DMS53 treated with DMSO at 0.1 percent for 48 hours (cell line): ENCODE measurements around the gene MSI2.
A peak's percentile ranks its signal among the peaks of the same experiment; 100 is the strongest.

Experiments used
- DNase-seq: peaks from one replicate; lab custom pipeline; 2025; ENCODE audit not compliant: unreplicated experiment; lab: John Stamatoyannopoulos, UW

MSI2 gene

DNA sequence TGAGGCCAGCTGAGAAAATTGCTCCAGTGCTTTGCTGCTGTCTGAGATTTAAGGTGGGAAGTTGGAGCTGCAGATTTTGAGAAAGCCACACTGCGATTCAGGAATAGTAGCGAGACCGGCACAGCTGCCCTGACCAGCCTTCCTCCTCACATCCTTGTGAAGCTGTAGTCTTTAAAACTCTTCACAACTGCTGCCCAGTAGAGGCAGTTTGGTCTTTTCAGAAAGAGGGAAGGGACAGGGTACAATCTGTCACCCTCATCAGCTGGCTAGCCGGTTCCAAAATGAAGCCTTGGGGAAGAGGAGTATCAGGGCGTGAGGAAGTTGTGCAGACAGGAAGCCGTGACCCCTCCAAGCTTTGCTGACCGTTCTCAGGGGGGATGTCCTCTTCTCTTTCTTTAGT, 195.3 kb downstream of the MSI2 start:
- no peak for DNase-seq

DNA sequence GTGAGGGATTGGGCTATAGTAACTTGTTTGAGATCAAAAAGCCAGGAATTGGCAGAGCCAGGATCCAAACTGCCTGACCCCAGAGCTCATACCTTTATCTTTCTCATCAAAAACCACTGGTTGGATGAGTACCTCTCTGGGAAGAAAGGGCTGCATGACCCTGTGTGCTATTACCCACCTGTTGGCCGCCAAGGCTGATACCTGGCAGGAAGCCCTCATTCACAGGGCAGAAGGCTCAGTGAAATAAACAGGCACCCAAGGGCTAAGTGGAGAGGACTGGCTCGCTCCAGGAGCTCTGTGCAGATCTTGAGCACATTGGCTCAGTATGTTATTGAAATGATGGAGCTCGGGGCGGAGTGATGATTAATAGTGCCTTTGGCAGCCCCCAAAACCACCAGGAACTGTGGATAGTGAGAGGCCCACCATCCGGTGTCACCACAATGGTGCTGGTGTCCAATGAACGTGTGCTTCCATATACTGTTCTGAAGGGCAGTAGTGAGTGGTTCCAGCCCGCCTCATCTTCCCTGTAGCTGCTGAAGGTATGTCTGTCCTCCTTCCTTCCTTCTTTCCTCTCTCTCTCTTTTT, 197.6 kb downstream of the MSI2 start:
- no peak for DNase-seq

DNA sequence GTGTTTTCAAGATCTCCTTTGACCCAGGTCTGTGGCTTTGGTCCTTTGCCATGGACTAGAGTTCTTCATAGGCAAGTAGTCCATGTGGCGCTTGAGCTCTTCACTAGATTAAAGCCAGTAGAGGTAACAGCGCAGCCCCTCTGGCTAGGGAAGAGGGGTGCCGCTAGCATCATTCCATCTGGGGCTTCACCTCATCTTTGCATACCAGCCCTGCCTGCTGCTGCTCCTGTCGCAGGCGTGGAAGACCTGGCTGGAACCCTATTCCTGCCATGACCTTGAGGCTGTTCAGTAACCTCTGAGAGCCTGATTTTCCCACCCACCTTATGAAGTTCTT, 198.4 kb downstream of the MSI2 start:
- DNase-seq = no peak

DNA sequence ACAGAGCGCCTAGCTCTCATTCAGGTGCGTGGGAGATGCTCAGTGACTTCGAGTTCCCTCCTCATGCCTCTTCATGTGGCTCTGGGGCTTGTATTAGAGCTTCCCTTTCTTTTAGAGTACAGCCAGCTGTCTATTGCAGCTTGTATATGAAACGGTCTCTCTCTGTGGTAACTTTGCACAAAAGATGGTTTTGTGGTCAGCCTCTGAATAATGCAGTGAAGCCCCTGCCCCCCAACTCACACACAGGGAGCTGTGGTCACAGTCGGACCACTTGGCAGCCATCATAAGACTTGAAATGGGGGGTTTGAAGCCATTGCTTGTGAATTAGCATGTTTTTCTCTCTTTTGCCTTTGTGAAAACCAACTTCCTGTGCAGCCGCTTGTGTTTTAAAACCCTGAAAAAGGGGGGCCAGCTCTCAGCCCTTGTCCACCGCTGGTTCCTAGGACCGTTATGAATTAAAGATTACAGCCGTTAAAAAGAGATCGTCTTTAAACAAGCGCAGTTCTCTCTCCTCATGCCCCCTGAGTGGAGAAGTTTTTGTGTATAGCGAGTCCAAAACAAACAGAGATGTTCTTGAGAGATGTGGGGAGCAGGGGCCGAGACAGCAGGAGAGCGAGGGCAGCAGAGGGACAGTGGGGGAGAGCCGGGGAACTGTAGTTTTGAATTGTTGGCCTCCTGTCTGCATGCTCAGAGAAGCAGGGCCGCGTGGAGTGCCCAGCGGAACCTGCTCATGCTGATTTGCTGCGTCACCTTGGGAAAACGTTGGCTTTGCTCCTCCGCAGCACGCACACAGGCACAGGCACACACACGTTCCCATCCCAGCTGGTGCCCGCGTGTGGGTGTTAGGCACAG, 199.0 kb downstream of the MSI2 start:
- DNase-seq = no peak

DNA sequence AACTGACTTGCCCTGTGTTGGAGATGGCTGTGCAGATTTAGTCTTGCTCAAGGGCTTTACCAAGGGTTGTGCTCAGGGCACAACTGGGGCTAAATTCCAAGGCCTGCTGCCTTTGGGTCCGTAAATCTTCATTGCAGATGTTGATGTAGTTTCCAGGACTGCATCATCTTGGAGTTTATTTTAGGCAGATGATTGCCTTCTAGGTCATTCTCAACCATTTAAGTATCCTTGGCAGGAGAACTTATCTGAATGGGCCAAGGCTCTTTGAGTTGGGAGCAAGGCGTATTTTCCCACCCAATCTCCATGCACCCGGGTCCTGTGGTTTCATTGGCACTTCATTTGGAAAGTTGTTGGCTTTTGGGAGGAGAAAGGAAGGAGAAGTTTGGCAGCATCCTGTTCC, 200.3 kb downstream of the MSI2 start:
- DNase-seq = no peak

DNA sequence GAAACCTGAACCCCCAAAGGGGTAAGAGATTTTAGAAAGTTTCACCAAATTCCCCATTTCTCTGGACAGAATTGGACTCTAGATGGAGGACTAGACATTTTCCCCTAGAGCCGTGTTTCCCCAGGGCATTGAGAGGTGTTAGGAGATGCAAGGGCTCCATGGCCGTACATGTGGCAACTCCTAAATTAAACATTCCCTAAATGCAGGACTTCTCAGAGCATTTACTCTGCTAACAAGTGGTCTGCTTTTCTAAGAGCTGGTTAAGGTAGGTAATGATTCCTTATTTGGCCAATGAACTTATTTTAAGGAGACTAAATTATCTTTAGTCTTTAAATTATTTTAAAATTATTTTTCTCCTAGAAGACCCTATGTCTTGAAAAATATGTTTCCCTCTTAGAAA, 200.9 kb downstream of the MSI2 start:
- DNase-seq = no peak

DNA sequence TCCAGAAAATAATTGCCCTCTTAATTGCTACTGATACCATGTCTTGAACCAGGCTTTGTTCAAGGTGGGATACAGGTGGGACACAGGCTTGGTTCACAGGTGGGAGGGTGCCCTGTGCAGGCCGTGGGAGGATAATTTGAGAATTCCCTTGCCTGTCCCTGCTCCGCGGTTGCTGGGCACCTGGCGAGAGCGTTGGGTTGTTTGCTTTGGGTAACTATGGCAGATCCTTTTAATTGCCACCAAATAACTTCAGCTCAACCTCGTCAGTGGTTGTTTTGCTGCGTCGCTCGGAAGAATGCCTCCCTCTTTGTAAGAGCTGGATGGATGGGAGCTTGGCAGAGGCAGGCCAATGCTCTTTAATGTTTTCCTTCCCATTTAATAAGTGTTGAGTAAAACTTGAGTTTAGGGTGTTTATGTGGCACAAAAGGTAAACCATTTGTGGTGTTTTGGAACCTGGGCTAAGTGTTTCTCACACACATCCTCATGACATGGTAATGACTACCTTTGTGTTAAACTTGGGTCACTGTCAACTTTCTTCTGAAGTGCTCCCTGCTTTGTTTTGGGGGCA, 202.5 kb downstream of the MSI2 start:
- no peak for DNase-seq

DNA sequence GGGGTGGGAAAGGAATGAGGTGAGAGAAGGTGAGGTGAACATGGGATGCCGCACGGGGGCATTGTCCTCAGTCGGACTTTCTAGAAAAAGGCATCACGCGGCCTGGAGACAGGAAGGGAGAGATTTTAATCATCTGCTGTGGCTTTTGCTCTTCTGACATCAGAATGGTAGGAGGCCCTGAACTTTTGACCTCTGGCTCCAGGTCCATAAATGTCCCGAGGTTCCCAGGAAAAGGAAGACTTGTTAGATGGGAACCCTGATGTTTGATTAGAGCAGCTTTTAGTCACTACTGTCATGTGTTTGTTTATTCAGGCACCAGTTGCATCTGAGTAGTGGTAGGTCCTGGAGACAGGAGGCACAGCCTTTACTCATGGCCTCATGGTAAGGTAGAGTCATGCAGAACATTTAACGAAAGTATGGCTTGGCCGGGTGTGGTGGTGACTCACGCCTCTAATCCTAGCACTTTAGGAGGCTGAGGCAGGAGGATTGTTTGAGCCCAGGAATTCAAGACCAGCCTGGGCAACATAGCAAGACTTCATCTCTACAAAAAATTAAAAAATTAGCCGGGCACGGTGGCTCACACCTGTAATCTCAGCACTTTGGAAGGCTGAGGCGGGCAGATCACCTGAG, 203.1 kb downstream of the MSI2 start:
- peak; percentile 52 for DNase-seq

DNA sequence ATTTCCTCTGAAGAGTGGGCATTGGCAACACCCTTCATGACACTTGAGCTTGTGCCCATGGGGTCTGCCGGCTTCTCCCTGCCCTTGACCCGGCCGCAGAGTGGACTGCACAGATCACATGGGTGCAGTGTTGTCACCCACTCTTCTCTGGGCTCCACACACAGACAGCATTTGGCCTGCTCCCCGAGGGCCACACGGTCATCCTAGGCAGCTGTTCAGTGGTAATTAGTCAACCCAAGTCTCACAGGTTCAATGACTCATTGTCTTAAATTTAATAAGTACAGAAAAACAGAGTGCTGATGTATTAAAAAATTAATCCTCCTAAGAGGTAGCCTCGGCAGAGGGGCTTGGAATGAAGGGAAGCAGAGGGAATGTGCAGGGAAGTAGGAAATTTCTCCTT, 204.8 kb downstream of the MSI2 start:
- no peak for DNase-seq

DNA sequence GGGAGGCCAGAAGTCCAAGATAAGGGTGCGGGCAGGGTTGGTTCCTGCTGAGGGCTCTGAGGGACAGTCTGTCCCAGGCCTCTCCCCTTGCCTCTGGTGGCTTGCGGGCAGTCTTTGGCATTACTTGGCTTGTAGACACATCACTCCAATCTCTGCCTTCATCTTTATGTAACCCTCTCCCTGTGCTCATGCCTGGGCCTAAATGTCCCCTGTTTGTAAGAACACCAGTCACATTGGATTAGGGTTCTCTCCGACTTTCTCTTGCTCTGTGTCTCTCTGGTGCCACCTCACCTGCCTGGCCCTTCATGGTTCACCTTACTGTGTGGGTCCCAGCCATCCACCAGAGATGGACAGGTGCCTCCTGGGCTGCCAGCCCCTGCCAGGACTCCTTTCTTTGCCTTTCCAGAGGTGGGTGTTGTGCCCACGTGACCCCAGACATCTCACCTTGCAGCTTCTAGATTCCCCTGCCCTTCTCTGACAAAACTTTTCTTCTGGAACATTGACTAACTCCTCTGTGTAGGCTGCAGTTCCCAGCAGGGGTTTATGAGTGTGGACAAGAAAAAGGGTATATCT, 205.8 kb downstream of the MSI2 start:
- no peak for DNase-seq

DNA sequence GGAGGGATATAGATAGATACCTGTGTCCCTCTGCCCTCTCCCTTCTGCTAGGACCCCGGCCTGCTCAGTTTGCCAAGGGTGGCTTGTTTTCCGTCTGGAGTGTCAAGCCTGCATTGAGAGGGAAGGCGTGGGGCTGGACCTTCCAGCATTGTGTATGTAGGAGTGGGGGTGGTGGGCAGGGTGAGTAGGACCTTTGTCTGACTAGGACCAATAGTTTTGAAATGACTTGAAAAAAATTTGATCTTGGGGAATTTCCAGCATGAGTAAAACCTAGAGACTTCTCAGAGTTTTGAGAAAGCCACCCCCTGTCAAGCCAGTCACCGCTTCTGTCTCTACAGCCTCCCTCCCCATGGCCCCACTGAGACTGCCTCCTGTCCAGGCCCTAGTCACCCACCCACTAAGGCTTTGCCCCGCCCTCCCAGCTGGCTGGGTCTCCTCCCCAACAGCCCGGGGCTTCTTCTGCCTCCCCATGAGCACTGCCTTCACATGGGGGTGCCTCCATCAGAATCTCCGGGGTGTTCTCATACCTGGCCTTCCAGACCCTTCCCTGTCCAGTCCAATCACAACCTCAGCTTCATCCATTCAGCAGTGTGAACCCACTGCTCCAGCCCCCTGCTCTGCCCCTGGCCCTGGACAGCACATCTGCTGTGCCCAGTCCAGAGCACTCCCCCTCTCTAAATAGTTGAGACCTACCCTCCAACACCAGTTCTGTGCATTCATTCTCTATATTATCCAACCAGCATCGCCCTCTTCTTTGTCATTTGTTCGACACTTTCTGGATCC, 207.0 kb downstream of the MSI2 start:
- DNase-seq = no peak

DNA sequence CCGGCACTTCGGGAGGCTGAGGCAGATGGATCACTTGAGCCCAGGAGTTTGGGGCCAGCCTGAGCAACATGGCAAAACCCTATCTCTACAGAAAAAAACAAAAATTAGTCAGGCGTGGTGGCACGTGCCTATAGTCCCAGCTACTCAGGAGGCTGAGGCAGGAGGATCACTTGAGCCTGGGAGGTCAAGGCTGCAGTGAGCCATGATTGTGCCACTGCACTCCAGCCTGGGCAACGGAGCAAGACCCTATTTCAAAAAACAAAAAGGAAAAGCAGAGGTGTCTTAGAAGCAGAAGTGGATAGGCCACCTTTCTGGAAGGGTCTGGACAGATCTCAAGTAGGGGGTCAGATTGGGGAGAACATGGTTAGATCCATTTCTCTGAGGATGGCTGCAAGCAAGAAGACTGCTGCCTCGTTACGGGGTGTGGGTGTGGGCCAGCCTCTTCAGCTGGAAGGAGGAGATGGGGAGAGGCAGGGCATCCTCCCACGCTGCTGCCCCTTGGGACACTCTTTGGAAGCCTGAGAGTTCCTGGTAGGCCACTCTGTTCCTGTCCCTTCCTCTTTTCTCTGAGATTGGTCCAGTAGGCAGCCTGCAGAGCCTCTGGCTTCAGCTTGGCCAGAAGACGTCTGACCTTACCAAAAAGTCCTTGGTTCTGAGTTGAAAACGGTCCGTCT, 208.0 kb downstream of the MSI2 start:
- DNase-seq = no peak

DNA sequence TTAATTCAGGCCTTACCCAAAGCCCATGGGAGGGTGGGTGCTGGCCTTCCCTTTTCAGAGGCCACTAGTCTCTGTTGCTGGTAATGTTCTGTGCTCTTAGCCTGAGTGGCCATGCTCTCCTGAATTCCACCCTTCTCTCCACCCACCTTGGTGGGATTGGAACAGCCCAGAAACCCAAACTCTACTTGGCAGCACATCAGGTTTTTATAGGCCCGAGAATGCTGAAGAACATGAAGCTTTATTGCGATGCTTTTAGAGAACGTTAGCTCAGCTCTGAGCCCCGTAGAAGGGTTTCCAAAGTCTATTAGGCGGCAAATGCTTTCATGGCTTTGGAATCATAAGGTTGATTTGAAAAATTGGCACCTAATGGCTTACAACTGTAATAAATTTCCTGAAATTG, 209.3 kb downstream of the MSI2 start:
- DNase-seq = no peak

DNA sequence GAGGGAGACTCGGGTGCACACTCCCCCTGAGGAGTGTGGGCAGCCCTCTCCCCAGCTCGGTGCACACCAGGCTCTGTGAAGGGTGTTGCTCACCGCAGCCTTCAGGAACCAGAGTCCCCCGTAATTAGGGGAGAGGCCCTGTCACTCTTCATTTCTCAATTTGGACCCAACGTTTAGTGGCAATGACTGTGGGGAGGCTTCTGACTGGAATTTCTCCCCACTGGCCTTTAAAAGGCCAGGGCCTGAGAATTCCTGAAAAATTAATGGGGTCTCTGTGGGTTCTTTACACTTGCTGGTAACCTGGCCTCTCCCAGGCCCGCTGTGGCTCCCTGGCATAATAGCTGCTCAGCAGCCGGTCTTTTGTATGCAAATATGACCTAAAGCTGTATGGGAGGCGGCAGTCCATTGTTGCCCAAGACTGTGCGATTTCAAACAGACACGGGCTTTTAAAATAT, 209.7 kb downstream of the MSI2 start:
- no peak for DNase-seq

DNA sequence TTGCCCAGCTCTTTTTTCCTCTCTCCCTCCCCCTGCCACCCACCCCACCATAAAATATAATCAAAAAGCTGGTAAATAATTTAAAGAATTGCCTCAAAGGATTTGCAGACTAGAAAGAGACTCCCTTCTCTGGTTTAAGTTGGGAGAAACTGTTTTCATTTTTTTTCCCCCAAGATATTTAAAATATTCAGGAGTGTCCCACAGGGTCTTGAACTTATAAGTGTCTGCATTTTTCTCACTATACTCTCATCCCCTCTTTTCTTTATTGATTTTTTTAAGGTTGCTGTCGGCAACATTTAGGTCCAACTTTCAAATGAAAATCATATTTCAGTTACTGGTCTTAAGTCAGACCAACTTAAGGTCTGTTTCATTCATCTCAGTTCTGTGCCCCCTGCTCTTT, 210.2 kb downstream of the MSI2 start:
- DNase-seq = no peak

DNA sequence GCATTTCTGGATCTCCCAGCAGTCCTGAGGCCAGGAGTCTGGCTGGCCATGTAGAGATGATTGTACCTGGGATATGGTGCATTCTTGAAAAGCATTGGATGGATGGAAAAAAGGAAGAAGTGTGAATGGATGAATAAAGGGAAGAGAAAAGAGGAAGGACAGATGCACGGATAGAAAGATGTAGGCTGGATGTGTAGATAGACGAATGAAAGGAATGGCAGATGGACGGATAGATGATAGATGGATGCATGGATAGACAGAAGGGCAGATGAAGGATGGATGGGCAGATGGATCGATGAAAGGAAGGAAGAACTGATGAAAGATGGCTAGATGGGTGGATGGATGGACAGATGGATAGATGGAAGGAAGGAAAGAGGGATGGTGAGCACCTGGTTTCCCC, 210.9 kb downstream of the MSI2 start:
- DNase-seq = no peak

DNA sequence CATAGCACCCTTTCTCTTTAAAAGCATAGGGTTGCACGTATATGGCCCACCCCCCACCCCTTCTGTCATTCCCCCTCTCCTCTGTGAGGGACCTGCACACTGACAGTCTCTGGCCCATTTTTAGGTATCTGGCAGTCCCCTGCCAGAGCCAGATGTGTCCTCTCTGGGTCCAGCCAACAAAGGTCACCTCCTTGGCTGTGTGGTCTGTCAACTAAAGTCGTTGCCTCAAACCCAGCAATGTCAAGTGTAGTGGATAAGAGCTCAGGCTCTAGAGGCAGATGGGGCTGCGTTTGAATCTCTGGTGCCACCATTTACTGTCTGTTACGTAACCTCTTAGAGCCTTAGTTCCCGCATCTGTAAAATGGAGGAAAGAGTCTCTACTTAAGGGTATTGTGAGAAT, 211.5 kb downstream of the MSI2 start:
- DNase-seq = no peak

DNA sequence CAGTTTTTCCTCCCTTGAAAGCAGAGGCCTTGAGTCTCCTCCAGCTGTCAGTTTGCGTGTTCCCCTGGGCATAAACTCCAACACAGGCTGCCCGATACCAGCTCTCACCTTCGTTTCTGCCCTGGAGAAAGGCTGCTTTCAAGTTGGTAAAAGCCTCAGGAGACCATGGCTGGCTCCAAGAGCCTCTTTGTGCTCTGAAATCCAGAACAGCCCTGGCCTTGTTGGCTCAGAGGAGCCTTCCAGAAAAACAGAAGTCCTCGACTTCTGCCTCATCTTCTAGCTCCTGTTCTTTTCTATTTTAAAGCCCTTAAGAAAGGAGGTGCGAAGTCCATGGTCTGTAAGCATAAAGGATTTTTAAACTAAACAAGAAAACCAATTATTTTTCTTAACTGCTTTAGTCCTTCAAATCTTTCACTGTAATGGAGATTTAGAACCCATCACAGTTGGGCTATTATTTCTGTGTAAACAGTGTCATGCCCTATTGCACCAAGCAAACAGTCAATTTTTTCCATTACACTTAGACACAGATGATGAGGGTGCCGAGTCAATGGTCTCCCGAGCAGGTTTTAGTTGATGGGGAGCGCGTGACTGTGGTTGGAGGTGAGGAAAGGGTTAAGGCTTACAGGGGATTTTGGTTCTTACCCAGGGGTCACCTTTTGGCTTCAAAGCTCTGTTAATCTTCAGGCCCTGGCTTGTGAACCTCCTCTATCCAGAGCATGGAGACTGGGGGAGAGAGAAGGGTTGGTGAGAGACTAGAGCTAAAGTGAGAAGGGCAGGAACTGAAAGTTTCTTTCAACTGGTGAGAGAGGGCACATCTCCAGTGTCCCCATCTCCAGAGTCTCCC, 212.8 kb downstream of the MSI2 start:
- DNase-seq = peak; percentile 16

DNA sequence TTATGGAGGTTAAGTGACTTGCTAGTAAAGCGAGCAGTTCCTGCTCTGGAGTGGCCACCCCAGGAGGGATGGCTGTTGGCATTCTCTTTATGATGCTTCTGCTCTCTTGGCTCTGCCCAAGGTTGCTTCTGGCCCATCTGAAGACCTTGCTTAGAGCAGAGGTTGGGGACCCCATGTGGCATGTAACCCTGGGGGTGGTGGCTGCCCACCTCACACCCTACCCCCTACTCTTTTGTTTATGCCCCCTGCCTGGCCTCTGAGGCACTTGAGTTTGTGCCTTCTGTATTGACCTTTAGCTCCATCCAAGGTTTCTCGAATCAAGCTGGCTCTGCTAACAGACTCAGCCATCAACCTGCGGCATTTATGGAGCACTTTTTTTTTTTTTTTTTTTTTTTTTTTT, 214.6 kb downstream of the MSI2 start:
- DNase-seq = no peak
